Measurements from ENCODE around the gene SAG.

Gene SAG

DNA sequence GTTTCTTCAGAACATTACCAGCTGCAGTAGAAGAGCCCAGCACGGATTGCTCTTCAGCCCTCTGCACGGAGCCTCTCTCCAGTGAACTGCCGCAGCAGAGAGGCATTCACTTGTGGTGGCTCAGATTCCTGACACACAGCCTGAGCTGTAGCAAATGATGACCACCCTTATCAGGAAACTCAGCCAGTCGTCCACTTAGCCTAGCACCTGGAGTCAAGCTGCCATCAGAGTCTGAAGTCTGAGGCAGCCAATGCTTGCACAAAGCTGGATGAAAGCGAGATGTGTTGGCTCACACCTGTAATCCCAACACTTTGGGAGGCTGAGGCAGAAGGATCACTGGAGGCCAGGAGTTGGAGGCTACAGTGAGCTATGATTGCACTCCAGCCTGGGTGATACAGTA is 11.7 kb upstream of the SAG start:
- Histone ChIP-seq H3K4me3 (replicated peaks; ENCODE audit: low read depth, low read length) (no peak overlapping the region), H3K27me3 (replicated peaks; ENCODE audit: control insufficient read depth, insufficient read depth, low read length) (no peaks in the 10 kb centered on the region), H3K36me3 (ENCODE audit: control insufficient read depth, insufficient read depth, low read length) (peaks cover 36% of the 10 kb centered on the region)
- no peak for DNase-seq (ENCODE audit: extremely low read depth, insufficient read length)
- TF ChIP-seq, protein P1, sequence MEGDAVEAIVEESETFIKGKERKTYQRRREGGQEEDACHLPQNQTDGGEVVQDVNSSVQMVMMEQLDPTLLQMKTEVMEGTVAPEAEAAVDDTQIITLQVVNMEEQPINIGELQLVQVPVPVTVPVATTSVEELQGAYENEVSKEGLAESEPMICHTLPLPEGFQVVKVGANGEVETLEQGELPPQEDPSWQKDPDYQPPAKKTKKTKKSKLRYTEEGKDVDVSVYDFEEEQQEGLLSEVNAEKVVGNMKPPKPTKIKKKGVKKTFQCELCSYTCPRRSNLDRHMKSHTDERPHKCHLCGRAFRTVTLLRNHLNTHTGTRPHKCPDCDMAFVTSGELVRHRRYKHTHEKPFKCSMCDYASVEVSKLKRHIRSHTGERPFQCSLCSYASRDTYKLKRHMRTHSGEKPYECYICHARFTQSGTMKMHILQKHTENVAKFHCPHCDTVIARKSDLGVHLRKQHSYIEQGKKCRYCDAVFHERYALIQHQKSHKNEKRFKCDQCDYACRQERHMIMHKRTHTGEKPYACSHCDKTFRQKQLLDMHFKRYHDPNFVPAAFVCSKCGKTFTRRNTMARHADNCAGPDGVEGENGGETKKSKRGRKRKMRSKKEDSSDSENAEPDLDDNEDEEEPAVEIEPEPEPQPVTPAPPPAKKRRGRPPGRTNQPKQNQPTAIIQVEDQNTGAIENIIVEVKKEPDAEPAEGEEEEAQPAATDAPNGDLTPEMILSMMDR (IDR thresholded peaks at IDR 0.05; ENCODE audit: insufficient read depth, low read length, poor library complexity, severe bottlenecking): no peak

DNA sequence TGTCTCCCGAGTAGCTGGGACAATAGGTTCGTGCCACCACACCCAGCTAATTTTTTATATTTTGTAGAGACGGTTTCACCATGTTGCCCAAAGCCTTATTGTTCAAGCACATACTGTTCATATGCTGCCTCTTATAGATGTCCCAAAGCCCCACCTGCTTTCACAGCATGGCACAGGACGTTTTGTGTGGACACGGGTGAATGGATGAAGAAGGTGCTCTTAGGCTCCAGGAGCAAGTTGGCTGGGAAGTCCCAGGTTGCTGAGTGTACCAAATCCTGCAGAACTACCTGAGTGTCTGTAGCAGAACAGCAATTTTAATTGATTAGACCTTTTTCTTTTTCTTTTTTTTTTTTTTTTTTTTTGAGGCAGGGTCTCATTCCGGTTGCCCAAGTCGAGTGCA is 10.5 kb upstream of the SAG start:
- TF ChIP-seq, protein P1 (IDR thresholded peaks at IDR 0.05; ENCODE audit: insufficient read depth, low read length, poor library complexity, severe bottlenecking): no peak
- DNase-seq (ENCODE audit: extremely low read depth, insufficient read length): no peak
- peaks cover 26% of the 10 kb centered on the region for H3K36me3 ChIP-seq (ENCODE audit: control insufficient read depth, insufficient read depth, low read length)
- no peak overlapping the region for H3K4me3 ChIP-seq (replicated peaks; ENCODE audit: low read depth, low read length)
- H3K27me3 ChIP-seq (replicated peaks; ENCODE audit: control insufficient read depth, insufficient read depth, low read length): no peaks in the 10 kb centered on the region

DNA sequence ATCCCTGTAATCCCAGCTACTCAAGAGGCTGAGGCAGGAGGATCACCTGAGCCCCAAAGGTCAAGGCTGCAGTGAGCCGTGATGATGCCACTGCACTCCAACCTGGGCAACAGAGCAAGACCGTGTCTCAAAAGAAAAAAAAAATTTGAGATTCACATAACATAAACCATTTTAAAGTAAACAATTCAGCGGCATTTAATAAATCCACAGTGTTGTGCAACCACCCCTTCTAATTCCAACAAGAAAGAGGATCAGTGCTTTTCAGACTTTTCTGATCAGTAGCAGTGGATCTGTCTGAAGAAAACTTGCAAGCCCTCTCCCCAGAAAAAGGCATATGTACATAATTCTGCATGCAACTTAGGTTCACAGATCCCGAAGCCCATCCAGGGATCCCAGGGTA is 7.2 kb upstream of the SAG start:
- Histone ChIP-seq H3K36me3 (ENCODE audit: control insufficient read depth, insufficient read depth, low read length) (no peaks in the 10 kb centered on the region; the same call in none of the 2 replicates), H3K27me3 (replicated peaks; ENCODE audit: control insufficient read depth, insufficient read depth, low read length) (no peaks in the 10 kb centered on the region), H3K4me3 (replicated peaks; ENCODE audit: low read depth, low read length) (no peak overlapping the region)
- DNase-seq (ENCODE audit: extremely low read depth, insufficient read length): no peak
- TF ChIP-seq, protein P1 (IDR thresholded peaks at IDR 0.05; ENCODE audit: insufficient read depth, low read length, poor library complexity, severe bottlenecking): no peak

DNA sequence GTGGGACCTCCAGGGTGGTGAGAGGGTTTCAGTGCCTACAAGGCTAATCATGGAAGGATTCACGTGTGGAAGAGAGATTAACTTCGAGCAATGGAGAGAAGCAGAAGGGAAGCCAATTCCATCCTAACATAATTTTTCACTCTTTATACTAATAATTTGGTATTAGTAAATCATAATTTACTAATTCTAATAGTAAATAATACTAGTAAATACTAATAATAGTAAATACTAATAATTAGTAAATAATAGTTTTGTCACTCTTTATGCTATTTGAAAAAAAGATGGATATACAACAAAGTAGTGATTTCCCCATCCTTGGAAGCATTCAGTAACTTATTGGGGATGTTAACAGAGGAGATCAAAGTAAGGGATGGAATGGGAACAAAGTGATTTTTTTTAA is 6.4 kb upstream of the SAG start:
- Histone ChIP-seq H3K4me3 (replicated peaks; ENCODE audit: low read depth, low read length) (no peak overlapping the region), H3K36me3 (ENCODE audit: control insufficient read depth, insufficient read depth, low read length) (no peaks in the 10 kb centered on the region; the same call in none of the 2 replicates), H3K27me3 (replicated peaks; ENCODE audit: control insufficient read depth, insufficient read depth, low read length) (no peaks in the 10 kb centered on the region)
- no peak for DNase-seq (ENCODE audit: extremely low read depth, insufficient read length)
- TF ChIP-seq, protein P1 (IDR thresholded peaks at IDR 0.05; ENCODE audit: insufficient read depth, low read length, poor library complexity, severe bottlenecking): no peak

DNA sequence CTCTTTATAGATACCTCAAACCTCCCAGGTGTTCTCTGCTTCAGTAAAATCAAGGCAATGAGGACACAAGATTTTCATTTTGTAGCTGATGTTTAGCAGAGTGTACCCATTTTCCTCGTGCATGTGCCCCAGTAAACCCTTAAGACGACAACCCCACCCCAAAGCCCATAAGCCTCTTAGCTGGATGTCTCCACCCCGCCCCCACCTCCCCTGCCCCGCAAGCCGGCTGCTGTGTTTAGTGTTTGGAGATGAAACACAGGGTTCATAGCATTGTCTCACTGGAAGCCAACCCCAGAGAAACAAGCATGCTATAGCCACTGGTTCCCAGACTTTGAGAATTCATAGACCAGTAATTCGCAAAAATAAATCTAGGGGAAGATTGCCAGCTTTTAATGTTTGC is 5.8 kb upstream of the SAG start:
- no peak for DNase-seq (ENCODE audit: extremely low read depth, insufficient read length)
- TF ChIP-seq, protein P1 (IDR thresholded peaks at IDR 0.05; ENCODE audit: insufficient read depth, low read length, poor library complexity, severe bottlenecking): no peak
- Histone ChIP-seq H3K36me3 (ENCODE audit: control insufficient read depth, insufficient read depth, low read length) (no peaks in the 10 kb centered on the region; the same call in 1 of the 2 replicates), H3K27me3 (replicated peaks; ENCODE audit: control insufficient read depth, insufficient read depth, low read length) (no peaks in the 10 kb centered on the region), H3K4me3 (replicated peaks; ENCODE audit: low read depth, low read length) (no peak overlapping the region)

DNA sequence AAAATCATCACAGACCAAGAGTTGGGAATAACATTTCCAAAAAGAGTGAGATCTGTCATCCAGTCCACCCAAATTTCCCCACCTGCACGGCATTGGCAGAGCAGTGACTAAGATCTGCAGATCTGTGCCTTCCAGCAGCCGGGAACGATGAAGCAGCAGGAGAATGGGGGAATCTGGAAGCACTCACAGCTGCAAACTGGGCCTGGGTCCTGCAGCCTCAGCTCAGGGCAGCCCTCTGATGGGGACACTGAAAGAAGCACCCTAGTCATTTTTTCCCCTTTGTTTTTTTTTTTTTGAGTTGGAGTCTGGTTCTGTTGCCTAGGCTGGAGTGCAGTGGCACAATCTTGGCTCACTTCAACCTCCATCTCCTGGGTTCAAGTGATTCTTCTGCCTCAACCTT is 4.4 kb upstream of the SAG start:
- TF ChIP-seq, protein P1 (IDR thresholded peaks at IDR 0.05; ENCODE audit: insufficient read depth, low read length, poor library complexity, severe bottlenecking): no peak
- DNase-seq (ENCODE audit: extremely low read depth, insufficient read length): no peak
- H3K4me3 ChIP-seq (replicated peaks; ENCODE audit: low read depth, low read length): no peak overlapping the region
- no peaks in the 10 kb centered on the region for H3K36me3 ChIP-seq (ENCODE audit: control insufficient read depth, insufficient read depth, low read length)
- no peaks in the 10 kb centered on the region for H3K27me3 ChIP-seq (replicated peaks; ENCODE audit: control insufficient read depth, insufficient read depth, low read length)

All from GM06990 (cell line).